Spleen (tissue), 7 donors: ENCODE results near the gene CCDC70.

Experiments used
- POLR2A ChIP-seq, 3 donors: fragments of 450-650 bp; IDR thresholded peaks; one replicate each; pipeline ENCODE4 v1.5.1; 2017; ENCODE audit warnings: antibody characterized with exemption in 3 of 3, mild to moderate bottlenecking in 1 of 3
- TF ChIP-seq, protein P1 (sequence below), 11 experiments: fragments of 200-600 bp in 7 of 11; fragments of 450-650 bp in 4 of 11; sonication (generic) in 4 of 11; IDR thresholded peaks in 8 of 11; conservative IDR thresholded peaks in 3 of 11; 1 replicate in 7 of 11; 2 replicates in 4 of 11; pipeline versions ENCODE4 v1.4.0 to v1.8.0; 2016 to 2021; ENCODE audit warnings: antibody characterized with exemption in 11 of 11, inconsistent platforms in 4 of 11, mild to moderate bottlenecking in 1 of 11
- donor health status: DM: no; HTN: no; CAD: no; lungs with moderate emphysema.
- donor health status: DM: no; HTN: no; CAD: no.
- donor health status: DM: no; HTN: no; CAD: no.

DNA sequence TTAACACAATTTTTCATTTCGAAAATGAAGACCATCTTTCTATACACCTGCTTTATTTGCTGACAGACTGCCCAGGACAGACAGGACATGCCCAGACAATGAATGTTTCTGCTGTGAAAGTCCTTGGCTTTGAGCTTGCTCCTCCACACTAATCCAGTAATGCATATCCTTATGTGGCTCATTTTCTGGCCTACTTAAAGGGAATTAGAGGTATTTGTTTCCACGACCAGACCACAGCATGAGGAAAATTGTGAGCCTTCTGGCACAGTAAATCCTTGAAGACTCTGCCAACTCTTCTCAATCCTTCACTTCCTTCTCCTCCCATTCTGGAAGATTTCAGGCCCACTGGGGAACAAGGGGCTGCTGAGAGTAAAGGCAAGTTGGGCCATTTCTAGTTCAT is 25.7 kb downstream of the CCDC70 start:
- TF ChIP-seq, protein P1, sequence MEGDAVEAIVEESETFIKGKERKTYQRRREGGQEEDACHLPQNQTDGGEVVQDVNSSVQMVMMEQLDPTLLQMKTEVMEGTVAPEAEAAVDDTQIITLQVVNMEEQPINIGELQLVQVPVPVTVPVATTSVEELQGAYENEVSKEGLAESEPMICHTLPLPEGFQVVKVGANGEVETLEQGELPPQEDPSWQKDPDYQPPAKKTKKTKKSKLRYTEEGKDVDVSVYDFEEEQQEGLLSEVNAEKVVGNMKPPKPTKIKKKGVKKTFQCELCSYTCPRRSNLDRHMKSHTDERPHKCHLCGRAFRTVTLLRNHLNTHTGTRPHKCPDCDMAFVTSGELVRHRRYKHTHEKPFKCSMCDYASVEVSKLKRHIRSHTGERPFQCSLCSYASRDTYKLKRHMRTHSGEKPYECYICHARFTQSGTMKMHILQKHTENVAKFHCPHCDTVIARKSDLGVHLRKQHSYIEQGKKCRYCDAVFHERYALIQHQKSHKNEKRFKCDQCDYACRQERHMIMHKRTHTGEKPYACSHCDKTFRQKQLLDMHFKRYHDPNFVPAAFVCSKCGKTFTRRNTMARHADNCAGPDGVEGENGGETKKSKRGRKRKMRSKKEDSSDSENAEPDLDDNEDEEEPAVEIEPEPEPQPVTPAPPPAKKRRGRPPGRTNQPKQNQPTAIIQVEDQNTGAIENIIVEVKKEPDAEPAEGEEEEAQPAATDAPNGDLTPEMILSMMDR (IDR thresholded peaks at IDR 0.05 in 8 of 11, conservative IDR thresholded peaks at IDR 0.05 in 3 of 11) = no peak
- TF ChIP-seq POLR2A (IDR thresholded peaks at IDR 0.05) = no peak
